SK-N-SH (cell line): Measurements from ENCODE around the gene SEZ6L.

ENCODE experiments used
- REST ChIP-seq: IDR thresholded peaks from 2 replicates; pipeline ENCODE4 v1.6.1; 2012; ENCODE audit warnings: mild to moderate bottlenecking, low read depth, low read length, moderate library complexity
- TF ChIP-seq, protein P1 (sequence below): fragments of 200-600 bp; sonication (generic); IDR thresholded peaks from 2 replicates; pipeline ENCODE4 v1.6.1; 2017; ENCODE audit warnings: antibody characterized with exemption, mild to moderate bottlenecking, moderate library complexity

- TF ChIP-seq, protein P1, sequence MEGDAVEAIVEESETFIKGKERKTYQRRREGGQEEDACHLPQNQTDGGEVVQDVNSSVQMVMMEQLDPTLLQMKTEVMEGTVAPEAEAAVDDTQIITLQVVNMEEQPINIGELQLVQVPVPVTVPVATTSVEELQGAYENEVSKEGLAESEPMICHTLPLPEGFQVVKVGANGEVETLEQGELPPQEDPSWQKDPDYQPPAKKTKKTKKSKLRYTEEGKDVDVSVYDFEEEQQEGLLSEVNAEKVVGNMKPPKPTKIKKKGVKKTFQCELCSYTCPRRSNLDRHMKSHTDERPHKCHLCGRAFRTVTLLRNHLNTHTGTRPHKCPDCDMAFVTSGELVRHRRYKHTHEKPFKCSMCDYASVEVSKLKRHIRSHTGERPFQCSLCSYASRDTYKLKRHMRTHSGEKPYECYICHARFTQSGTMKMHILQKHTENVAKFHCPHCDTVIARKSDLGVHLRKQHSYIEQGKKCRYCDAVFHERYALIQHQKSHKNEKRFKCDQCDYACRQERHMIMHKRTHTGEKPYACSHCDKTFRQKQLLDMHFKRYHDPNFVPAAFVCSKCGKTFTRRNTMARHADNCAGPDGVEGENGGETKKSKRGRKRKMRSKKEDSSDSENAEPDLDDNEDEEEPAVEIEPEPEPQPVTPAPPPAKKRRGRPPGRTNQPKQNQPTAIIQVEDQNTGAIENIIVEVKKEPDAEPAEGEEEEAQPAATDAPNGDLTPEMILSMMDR, result no peak
- no peak for TF ChIP-seq REST
These were observed 126.4 kb downstream of the SEZ6L start for GRCh38 chr22:26295563-26296126.
